T-helper 1 cell treated with Interleukin-12 subunit alpha and Interleukin-12 subunit beta and Interleukin-4 antibody, amounts not matched to agents 30 μg/mL and 1 μg/mL, for 36 hours (primary cell): ENCODE results near the gene TDP1.
A peak's percentile ranks its signal among the peaks of the same experiment; 100 is the strongest.

Experiments
- H3K27ac Mint-ChIP-seq: one replicate; pipeline ENCODE4 v1.8.0; 2021; ENCODE audit warnings: mild to moderate bottlenecking, mixed read lengths
- H3K27me3 Mint-ChIP-seq: one replicate; pipeline ENCODE4 v1.8.0; 2021; ENCODE audit warnings: low read depth, mixed read lengths
- H3K36me3 Mint-ChIP-seq: one replicate; pipeline ENCODE4 v1.8.0; 2021; ENCODE audit warnings: low read depth, mixed read lengths
- H3K4me1 Mint-ChIP-seq: one replicate; pipeline ENCODE4 v1.8.0; 2021; ENCODE audit warnings: low read depth, mixed read lengths
- H3K4me3 Mint-ChIP-seq: one replicate; pipeline ENCODE4 v1.8.0; 2021; ENCODE audit warnings: mild to moderate bottlenecking, moderate library complexity, mixed read lengths
- H3K9me3 Mint-ChIP-seq: one replicate; pipeline ENCODE4 v1.8.0; 2021; ENCODE audit warnings: mixed read lengths

The TDP1 gene

GRCh38 chr14:89922031-89922907 lies 33.5 kb upstream of the TDP1 start:
- no peaks in the 10 kb centered on the region for H3K9me3 Mint-ChIP-seq
- no peak overlapping the region for H3K27ac Mint-ChIP-seq
- H3K36me3 Mint-ChIP-seq: peaks cover 3% of the 10 kb centered on the region
- no peaks in the 10 kb centered on the region for H3K27me3 Mint-ChIP-seq
- no peaks in the 10 kb centered on the region for H3K4me1 Mint-ChIP-seq
- H3K4me3 Mint-ChIP-seq: no peak overlapping the region

- peaks cover 3% of the 10 kb centered on the region for H3K36me3 Mint-ChIP-seq
These were observed 31.5 kb upstream of the TDP1 start for GRCh38 chr14:89924268-89924667.

GRCh38 chr14:89926694-89927093 lies 29.0 kb upstream of the TDP1 start:
- Mint-ChIP-seq H3K9me3 (no peaks in the 10 kb centered on the region), H3K27me3 (no peaks in the 10 kb centered on the region), H3K36me3 (peaks cover 5% of the 10 kb centered on the region), H3K4me3 (no peak overlapping the region), H3K27ac (no peak overlapping the region), H3K4me1 (no peaks in the 10 kb centered on the region)

More at GRCh38 chr14:89924268-89924667, 31.5 kb upstream of the TDP1 start:
- Mint-ChIP-seq H3K4me1 (no peaks in the 10 kb centered on the region), H3K27me3 (no peaks in the 10 kb centered on the region), H3K9me3 (no peaks in the 10 kb centered on the region), H3K27ac (no peak overlapping the region), H3K4me3 (no peak overlapping the region)

- Mint-ChIP-seq H3K4me1 (no peaks in the 10 kb centered on the region), H3K27me3 (no peaks in the 10 kb centered on the region), H3K4me3 (no peak overlapping the region), H3K36me3 (peaks cover 5% of the 10 kb centered on the region), H3K27ac (no peak overlapping the region), H3K9me3 (no peaks in the 10 kb centered on the region)
These were observed 28.4 kb upstream of the TDP1 start for GRCh38 chr14:89927186-89927865.

GRCh38 chr14:89933002-89933401 lies 22.7 kb upstream of the TDP1 start:
- H3K27ac Mint-ChIP-seq: no peak overlapping the region
- no peaks in the 10 kb centered on the region for H3K9me3 Mint-ChIP-seq
- no peak overlapping the region for H3K4me3 Mint-ChIP-seq
- H3K36me3 Mint-ChIP-seq: peaks cover 2% of the 10 kb centered on the region
- H3K4me1 Mint-ChIP-seq: no peaks in the 10 kb centered on the region
- H3K27me3 Mint-ChIP-seq: no peaks in the 10 kb centered on the region

- Mint-ChIP-seq H3K4me3 (no peak overlapping the region), H3K9me3 (no peaks in the 10 kb centered on the region), H3K36me3 (no peaks in the 10 kb centered on the region), H3K27ac (no peak overlapping the region), H3K27me3 (no peaks in the 10 kb centered on the region), H3K4me1 (no peaks in the 10 kb centered on the region)
These were observed 19.0 kb upstream of the TDP1 start for GRCh38 chr14:89936654-89937185.

- no peaks in the 10 kb centered on the region for H3K36me3 Mint-ChIP-seq
- H3K27me3 Mint-ChIP-seq: no peaks in the 10 kb centered on the region
- no peak overlapping the region for H3K27ac Mint-ChIP-seq
- H3K4me1 Mint-ChIP-seq: no peaks in the 10 kb centered on the region
- H3K9me3 Mint-ChIP-seq: no peaks in the 10 kb centered on the region
- H3K4me3 Mint-ChIP-seq: no peak overlapping the region
These were observed 13.8 kb upstream of the TDP1 start for GRCh38 chr14:89941830-89942377.

- H3K27ac Mint-ChIP-seq: no peak overlapping the region
- no peak overlapping the region for H3K4me3 Mint-ChIP-seq
- H3K36me3 Mint-ChIP-seq: peaks cover 12% of the 10 kb centered on the region
- H3K9me3 Mint-ChIP-seq: no peaks in the 10 kb centered on the region
- H3K4me1 Mint-ChIP-seq: no peaks in the 10 kb centered on the region
- no peaks in the 10 kb centered on the region for H3K27me3 Mint-ChIP-seq
These were observed 8.4 kb upstream of the TDP1 start for GRCh38 chr14:89947344-89947743.

- peaks cover 32% of the 10 kb centered on the region for H3K4me1 Mint-ChIP-seq
- no peak overlapping the region for H3K4me3 Mint-ChIP-seq
- H3K27ac Mint-ChIP-seq: no peak overlapping the region
- H3K9me3 Mint-ChIP-seq: no peaks in the 10 kb centered on the region
- peaks cover 24% of the 10 kb centered on the region for H3K36me3 Mint-ChIP-seq
- H3K27me3 Mint-ChIP-seq: no peaks in the 10 kb centered on the region
These were observed 3.2 kb upstream of the TDP1 start for GRCh38 chr14:89952576-89952975.

- Mint-ChIP-seq H3K27me3 (no peaks in the 10 kb centered on the region), H3K4me3 (peak overlapping the region; percentile 97), H3K36me3 (peaks cover 26% of the 10 kb centered on the region), H3K27ac (no peak overlapping the region), H3K9me3 (no peaks in the 10 kb centered on the region), H3K4me1 (peaks cover 40% of the 10 kb centered on the region)
These were observed 2.1 kb upstream of the TDP1 start for GRCh38 chr14:89953602-89954001.

GRCh38 chr14:89954070-89955021 lies 1.4 kb upstream of the TDP1 start, which contains the start of gene EFCAB11:
Gene EFCAB11, minus strand, starts transcription at chr14:89954730. Its CDS starts 70 bp downstream, at chr14:89954660.
- no peaks in the 10 kb centered on the region for H3K9me3 Mint-ChIP-seq
- peak within 1 kb of the TSS; percentile 91 for H3K27ac Mint-ChIP-seq
- peaks cover 29% of the 10 kb centered on the region for H3K36me3 Mint-ChIP-seq
- H3K4me1 Mint-ChIP-seq: peaks cover 47% of the 10 kb centered on the region
- no peaks in the 10 kb centered on the region for H3K27me3 Mint-ChIP-seq
- H3K4me3 Mint-ChIP-seq: peak within 1 kb of the TSS; percentile 97

GRCh38 chr14:89955022-89955744 lies 544 bp upstream of the TDP1 start:
- Mint-ChIP-seq H3K9me3 (no peaks in the 10 kb centered on the region), H3K27ac (peak overlapping the region; percentile 91), H3K4me3 (peak overlapping the region; percentile 97), H3K4me1 (peaks cover 52% of the 10 kb centered on the region), H3K27me3 (no peaks in the 10 kb centered on the region), H3K36me3 (peaks cover 29% of the 10 kb centered on the region)

GRCh38 chr14:89956661-89957009 lies 908 bp downstream of the TDP1 start:
- peaks cover 31% of the 10 kb centered on the region for H3K36me3 Mint-ChIP-seq
- peak overlapping the region; percentile 98 for H3K27ac Mint-ChIP-seq
- H3K27me3 Mint-ChIP-seq: no peaks in the 10 kb centered on the region
- H3K9me3 Mint-ChIP-seq: no peaks in the 10 kb centered on the region
- peak overlapping the region; percentile 86 for H3K4me3 Mint-ChIP-seq
- H3K4me1 Mint-ChIP-seq: peaks cover 64% of the 10 kb centered on the region
